ENCODE results near the gene NTF4. TPM values are rescaled to one million over a fixed set of nuclear protein-coding genes. Genes with fewer than 3 reads are reported as not detected.
A peak's percentile ranks its signal among the peaks of the same experiment; 100 is the strongest.

NTF4 gene
- total and polyA plus RNA-seq, 7 donors = 1.8 to 7.4 (median 5.6) TPM

DNA sequence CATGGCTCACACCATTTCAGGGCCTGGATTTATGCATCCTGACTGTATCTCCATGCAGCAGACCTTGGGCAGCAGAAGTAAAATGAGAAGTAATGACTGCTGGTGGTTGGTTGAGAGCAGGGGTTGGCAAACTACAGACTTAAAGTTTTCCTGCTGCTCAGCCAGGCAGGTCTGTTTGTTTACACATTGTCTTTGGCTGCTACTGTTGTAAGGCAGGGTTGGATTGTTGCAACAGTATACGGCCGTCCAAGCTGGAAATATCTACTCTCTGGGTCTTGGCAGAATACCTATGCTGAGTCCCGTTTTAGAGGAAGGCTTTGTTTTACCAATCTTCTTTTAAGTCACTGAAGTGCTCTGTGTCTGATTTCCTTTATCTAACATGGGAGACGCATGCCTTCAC, 34.2 kb upstream of the NTF4 start:
- Histone ChIP-seq H3K36me3 (ENCODE audit: insufficient read depth in 1 of 2, low read depth in 1 of 2) (peaks cover 8 to 88% of the 10 kb centered on the region in 2 donors), H3K27ac (peak overlapping the region; percentile 23), H3K4me3 (no peak overlapping the region), H3K27me3 (ENCODE audit: insufficient read depth in 3 of 3, low read length in 2 of 3) (no peaks in the 10 kb centered on the region), H3K9me3 (no peaks in the 10 kb centered on the region), H3K4me1 (peaks cover 55% of the 10 kb centered on the region)
- ATAC-seq = peak; percentile 30 to 52 (median 44)
- TF ChIP-seq, protein P1, sequence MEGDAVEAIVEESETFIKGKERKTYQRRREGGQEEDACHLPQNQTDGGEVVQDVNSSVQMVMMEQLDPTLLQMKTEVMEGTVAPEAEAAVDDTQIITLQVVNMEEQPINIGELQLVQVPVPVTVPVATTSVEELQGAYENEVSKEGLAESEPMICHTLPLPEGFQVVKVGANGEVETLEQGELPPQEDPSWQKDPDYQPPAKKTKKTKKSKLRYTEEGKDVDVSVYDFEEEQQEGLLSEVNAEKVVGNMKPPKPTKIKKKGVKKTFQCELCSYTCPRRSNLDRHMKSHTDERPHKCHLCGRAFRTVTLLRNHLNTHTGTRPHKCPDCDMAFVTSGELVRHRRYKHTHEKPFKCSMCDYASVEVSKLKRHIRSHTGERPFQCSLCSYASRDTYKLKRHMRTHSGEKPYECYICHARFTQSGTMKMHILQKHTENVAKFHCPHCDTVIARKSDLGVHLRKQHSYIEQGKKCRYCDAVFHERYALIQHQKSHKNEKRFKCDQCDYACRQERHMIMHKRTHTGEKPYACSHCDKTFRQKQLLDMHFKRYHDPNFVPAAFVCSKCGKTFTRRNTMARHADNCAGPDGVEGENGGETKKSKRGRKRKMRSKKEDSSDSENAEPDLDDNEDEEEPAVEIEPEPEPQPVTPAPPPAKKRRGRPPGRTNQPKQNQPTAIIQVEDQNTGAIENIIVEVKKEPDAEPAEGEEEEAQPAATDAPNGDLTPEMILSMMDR (IDR thresholded peaks at IDR 0.05) = no peak
- intact Hi-C loops (cut with DNase I) = loop anchor here (1.0 to 5.0 kb wide), 3 partner anchors 44 to 99 kb away; no protein-coding TSS in a partner anchor
- DNase-seq = no peak
- 43 to 48% (median 46%) methylated on average over 4 of the region's 4 CpGs for WGBS, 3 donors

DNA sequence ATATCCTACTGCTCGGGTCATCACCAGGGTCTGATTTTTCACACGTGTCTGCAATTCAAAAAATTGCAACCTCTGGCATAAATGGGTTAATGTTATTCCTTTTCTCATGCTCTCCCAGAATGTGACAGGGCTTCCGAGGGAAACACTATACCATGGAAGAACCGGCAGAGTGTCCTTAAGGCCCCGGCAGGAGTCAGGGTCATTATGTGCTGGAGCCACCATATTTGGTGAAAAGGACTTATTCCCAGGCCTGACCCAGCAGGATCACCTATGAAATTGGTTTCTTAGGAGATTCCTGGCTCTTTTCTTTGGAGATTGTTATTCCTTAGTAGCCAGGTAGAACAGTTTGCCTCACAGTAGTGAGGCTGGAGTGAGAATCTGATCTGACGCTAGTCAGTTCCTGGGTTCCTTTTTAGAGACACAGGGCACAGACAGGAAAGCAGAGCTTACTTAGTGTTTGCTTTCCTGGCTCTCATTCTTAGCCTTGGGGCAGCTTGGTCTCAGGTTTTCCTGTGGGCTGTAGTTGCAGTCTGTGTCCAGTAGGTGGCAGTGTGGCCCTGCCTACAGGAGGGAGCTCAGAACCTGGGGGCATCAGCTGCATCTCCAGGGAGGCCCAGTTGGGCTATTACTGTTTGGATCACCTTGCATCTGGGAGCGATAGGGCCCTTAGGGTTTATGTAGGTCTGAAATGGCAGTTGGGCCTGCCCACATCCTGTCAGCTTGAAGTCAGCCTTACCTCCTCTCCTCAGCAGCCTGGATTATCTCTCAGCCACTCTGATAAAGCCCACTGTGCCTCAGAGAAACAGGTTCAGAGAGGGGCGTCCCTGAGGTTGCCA, 33.1 kb upstream of the NTF4 start:
- no peak overlapping the region for H3K4me3 ChIP-seq
- H3K27me3 ChIP-seq (ENCODE audit: insufficient read depth in 3 of 3, low read length in 2 of 3) = no peaks in the 10 kb centered on the region
- H3K9me3 ChIP-seq = no peaks in the 10 kb centered on the region
- H3K4me1 ChIP-seq = peaks cover 55% of the 10 kb centered on the region
- peak; percentile 69 to 83 (median 80) for ATAC-seq
- H3K27ac ChIP-seq = peak overlapping the region; percentile 69
- H3K36me3 ChIP-seq (ENCODE audit: insufficient read depth in 1 of 2, low read depth in 1 of 2) = peaks cover 8 to 88% of the 10 kb centered on the region in 2 donors
- TF ChIP-seq, protein P1 (IDR thresholded peaks at IDR 0.05) = peak; percentile 100
- 22 to 31% (median 23%) methylated on average over 8 of the region's 8 CpGs for WGBS, 3 donors
- DNase-seq = peak; percentile 67 to 84
- intact Hi-C loops (cut with DNase I) = loop anchor here (1.0 to 5.0 kb wide), 3 partner anchors 45 to 100 kb away; no protein-coding TSS in a partner anchor

DNA sequence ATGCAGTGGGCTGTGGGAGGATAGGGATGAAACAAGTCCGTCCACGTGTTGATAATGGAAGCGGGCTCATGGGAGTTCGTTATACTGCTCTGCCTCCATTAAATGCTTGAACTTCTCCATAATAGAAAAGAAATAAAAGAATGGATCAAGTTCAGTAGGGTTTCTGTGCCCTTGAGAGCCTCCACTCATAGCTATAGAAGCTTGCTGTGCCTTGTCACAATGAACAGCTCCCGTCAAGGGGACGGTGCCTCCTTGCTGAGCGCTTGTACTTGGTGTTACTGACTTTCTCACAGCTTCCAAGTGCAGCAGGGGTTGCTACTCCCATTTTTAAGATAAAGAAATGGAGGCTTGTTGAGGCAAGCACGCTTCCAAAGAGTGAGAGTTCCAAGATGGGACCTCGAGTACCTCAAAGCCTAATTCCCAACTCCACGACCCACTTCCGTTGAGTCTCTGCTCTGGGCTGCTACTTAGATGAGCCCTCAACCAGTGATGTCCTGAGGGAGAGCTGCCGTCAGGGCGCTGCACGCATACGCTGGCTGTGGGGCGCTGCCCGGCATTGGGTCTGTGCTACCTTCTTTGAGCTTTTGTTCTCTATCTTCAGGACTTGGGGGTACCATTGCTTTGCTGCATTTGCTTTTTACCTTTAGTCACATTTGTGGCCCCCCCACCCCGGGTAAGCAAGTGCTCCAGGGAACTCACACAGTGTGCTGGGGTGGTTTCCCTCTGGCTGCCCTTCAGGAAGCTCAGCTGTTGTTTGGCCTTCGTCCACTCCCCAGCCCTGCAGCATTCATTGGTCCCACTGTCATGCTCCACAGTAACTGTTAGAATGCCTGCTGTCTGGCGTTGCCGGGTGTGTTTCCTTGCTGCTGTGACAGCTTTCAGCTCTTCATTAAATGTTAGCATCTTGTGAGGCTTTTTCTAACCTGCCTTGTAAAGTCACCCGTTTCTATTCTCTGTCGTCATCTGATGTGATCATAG, 30.2 kb upstream of the NTF4 start:
- TF ChIP-seq, protein P1 (IDR thresholded peaks at IDR 0.05) = no peak
- peak; percentile 58 to 86 for DNase-seq
- intact Hi-C loops (cut with DNase I) = loop anchor here (5.0 kb wide), 1 partner anchor 103 kb away; no protein-coding TSS in a partner anchor
- Histone ChIP-seq H3K4me3 (peak overlapping the region; percentile 7), H3K27ac (peak overlapping the region; percentile 69), H3K4me1 (peaks cover 55% of the 10 kb centered on the region), H3K27me3 (ENCODE audit: insufficient read depth in 3 of 3, low read length in 2 of 3) (no peaks in the 10 kb centered on the region), H3K36me3 (ENCODE audit: insufficient read depth in 1 of 2, low read depth in 1 of 2) (peaks cover 8 to 88% of the 10 kb centered on the region in 2 donors), H3K9me3 (no peaks in the 10 kb centered on the region)
- 32 to 46% (median 34%) methylated on average over 23 of the region's 23 CpGs for WGBS, 3 donors
- ATAC-seq = peak; percentile 88 to 93 (median 90)

DNA sequence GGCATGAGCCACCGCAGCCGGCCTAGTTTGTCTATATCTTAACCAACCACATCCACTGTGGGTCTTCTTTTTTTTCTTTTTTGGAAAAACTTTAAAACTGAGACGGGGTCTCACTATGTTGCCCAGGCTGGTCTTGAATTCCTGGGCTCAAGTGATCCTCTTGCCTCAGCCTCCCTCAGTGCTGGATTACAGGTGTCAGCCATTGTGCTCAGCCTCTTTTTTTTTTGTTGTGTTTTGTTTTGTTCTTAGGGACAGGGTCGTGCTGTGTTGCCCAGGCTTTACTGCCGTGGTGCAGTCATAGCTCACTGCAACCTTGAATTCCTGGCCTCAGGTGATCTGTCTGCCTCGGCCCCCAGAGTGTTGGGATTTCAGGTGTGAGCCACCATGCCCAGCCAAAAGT, 28.1 kb upstream of the NTF4 start:
- TF ChIP-seq, protein P1 (IDR thresholded peaks at IDR 0.05) = no peak
- Histone ChIP-seq H3K4me1 (peaks cover 40% of the 10 kb centered on the region), H3K9me3 (no peaks in the 10 kb centered on the region), H3K36me3 (ENCODE audit: insufficient read depth in 1 of 2, low read depth in 1 of 2) (peaks cover 5 to 90% of the 10 kb centered on the region in 2 donors), H3K27ac (no peak overlapping the region), H3K4me3 (no peak overlapping the region), H3K27me3 (ENCODE audit: insufficient read depth in 3 of 3, low read length in 2 of 3) (no peaks in the 10 kb centered on the region)
- DNase-seq (no peak), ATAC-seq (no peak)
- 86 to 92% (median 92%) methylated on average over 6 of the region's 6 CpGs for WGBS, 3 donors
- intact Hi-C loops (cut with DNase I) = no loop called here

Data from psoas muscle (tissue), 8 donors.